ENCODE measurements around the gene GCK.

DNA sequence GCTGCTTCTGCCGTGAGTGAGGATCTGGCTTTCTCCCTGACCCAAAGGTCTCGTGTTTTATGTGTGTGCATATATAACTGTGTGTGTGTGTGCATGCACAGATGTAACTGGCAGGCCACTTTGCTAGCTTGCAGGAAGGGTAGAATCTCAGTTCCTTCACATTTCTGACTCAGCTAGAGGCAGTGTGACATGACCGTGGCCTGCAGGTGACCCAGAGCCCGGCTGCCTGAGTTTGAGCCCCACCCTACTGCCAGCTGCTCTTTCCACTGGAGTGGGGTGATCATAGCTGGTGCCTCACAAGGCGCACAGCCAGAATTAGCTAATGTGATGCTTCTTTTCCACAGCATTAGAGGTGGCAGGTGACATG, 38.8 kb downstream of the GCK start:
- TF ChIP-seq CTCF (IDR thresholded peaks at IDR 0.05) (no peak), POLR2A (IDR thresholded peaks at IDR 0.05) (no peak)

Data from heart left ventricle (tissue), 13 donors.